ENCODE results near the gene SIL1. TPM values are rescaled to one million over a fixed set of nuclear protein-coding genes. Genes with fewer than 3 reads are reported as not detected.

Gene SIL1
- total and polyA plus RNA-seq, 2 donors (not counting 1 experiment from before 2014, with no cell fraction given): 66.4 to 85.5 TPM

GRCh38 chr5:138960145-138960692, 237.9 kb downstream of the SIL1 start:
- H3K79me2 ChIP-seq (ENCODE audit: control insufficient read depth, insufficient read depth, low read length): no peaks in the 10 kb centered on the region
- H3K9me3 ChIP-seq (ENCODE audit: control insufficient read depth, insufficient read depth, low read depth, low read length): no peaks in the 10 kb centered on the region
- H3K36me3 ChIP-seq (ENCODE audit: control insufficient read depth, insufficient read depth, low read length): no peaks in the 10 kb centered on the region
- H3K4me1 ChIP-seq (ENCODE audit: control insufficient read depth, extremely low read depth, insufficient read depth, low read length): peaks cover 8% of the 10 kb centered on the region
- H3K4me2 ChIP-seq (ENCODE audit: extremely low read depth, insufficient read depth, low read length): no peak overlapping the region
- H4K20me1 ChIP-seq (ENCODE audit: control insufficient read depth, extremely low read depth, insufficient read depth, low read length): no peaks in the 10 kb centered on the region
- no peak for DNase-seq (ENCODE audit: low read depth in 2 of 2)
- no peak overlapping the region for H2AFZ ChIP-seq (ENCODE audit: low read length)
- H3K9ac ChIP-seq (ENCODE audit: insufficient read depth, low read length): no peak overlapping the region
- H3K4me3 ChIP-seq (replicated peaks in 1 of 4; ENCODE audit: control extremely low read depth in 1 of 4, insufficient read depth in 1 of 4, low read depth in 3 of 4, low read length in 4 of 4): no peak overlapping the region
- no peak overlapping the region for H3K27ac ChIP-seq (ENCODE audit: insufficient read depth, low read length)
- no peaks in the 10 kb centered on the region for H3K27me3 ChIP-seq (ENCODE audit: control insufficient read depth, insufficient read depth, low read length)
- no peak for TF ChIP-seq EZH2 (IDR thresholded peaks at IDR 0.05; ENCODE audit: low read length, missing control alignments)
- TF ChIP-seq CTCF (conservative IDR thresholded peaks at IDR 0.05 in 1 of 2, IDR thresholded peaks at IDR 0.05 in 1 of 2; ENCODE audit: low read depth in 1 of 2, low read length in 2 of 2): no peak

GRCh38 chr5:138956801-138957200, 241.4 kb downstream of the SIL1 start:
- H3K36me3 ChIP-seq (ENCODE audit: control insufficient read depth, insufficient read depth, low read length): no peaks in the 10 kb centered on the region
- H3K27ac ChIP-seq (ENCODE audit: insufficient read depth, low read length): no peak overlapping the region
- H3K4me3 ChIP-seq (replicated peaks in 1 of 4; ENCODE audit: control extremely low read depth in 1 of 4, insufficient read depth in 1 of 4, low read depth in 3 of 4, low read length in 4 of 4): no peak overlapping the region
- H3K9me3 ChIP-seq (ENCODE audit: control insufficient read depth, insufficient read depth, low read depth, low read length): no peaks in the 10 kb centered on the region
- TF ChIP-seq EZH2 (IDR thresholded peaks at IDR 0.05; ENCODE audit: low read length, missing control alignments) (no peak), CTCF (conservative IDR thresholded peaks at IDR 0.05 in 1 of 2, IDR thresholded peaks at IDR 0.05 in 1 of 2; ENCODE audit: low read depth in 1 of 2, low read length in 2 of 2) (no peak)
- no peaks in the 10 kb centered on the region for H3K79me2 ChIP-seq (ENCODE audit: control insufficient read depth, insufficient read depth, low read length)
- H3K4me2 ChIP-seq (ENCODE audit: extremely low read depth, insufficient read depth, low read length): no peak overlapping the region
- no peaks in the 10 kb centered on the region for H3K27me3 ChIP-seq (ENCODE audit: control insufficient read depth, insufficient read depth, low read length)
- H4K20me1 ChIP-seq (ENCODE audit: control insufficient read depth, extremely low read depth, insufficient read depth, low read length): no peaks in the 10 kb centered on the region
- DNase-seq (ENCODE audit: low read depth in 2 of 2): no peak
- no peak overlapping the region for H2AFZ ChIP-seq (ENCODE audit: low read length)
- H3K9ac ChIP-seq (ENCODE audit: insufficient read depth, low read length): no peak overlapping the region
- H3K4me1 ChIP-seq (ENCODE audit: control insufficient read depth, extremely low read depth, insufficient read depth, low read length): peaks cover 23% of the 10 kb centered on the region

- Histone ChIP-seq H3K79me2 (ENCODE audit: control insufficient read depth, insufficient read depth, low read length) (no peaks in the 10 kb centered on the region), H4K20me1 (ENCODE audit: control insufficient read depth, extremely low read depth, insufficient read depth, low read length) (no peaks in the 10 kb centered on the region), H3K9me3 (ENCODE audit: control insufficient read depth, insufficient read depth, low read depth, low read length) (no peaks in the 10 kb centered on the region), H3K27ac (ENCODE audit: insufficient read depth, low read length) (no peak overlapping the region), H3K4me1 (ENCODE audit: control insufficient read depth, extremely low read depth, insufficient read depth, low read length) (peaks cover 23% of the 10 kb centered on the region), H3K4me2 (ENCODE audit: extremely low read depth, insufficient read depth, low read length) (peak overlapping the region; percentile 32), H2AFZ (ENCODE audit: low read length) (no peak overlapping the region), H3K27me3 (ENCODE audit: control insufficient read depth, insufficient read depth, low read length) (no peaks in the 10 kb centered on the region), H3K9ac (ENCODE audit: insufficient read depth, low read length) (no peak overlapping the region), H3K4me3 (replicated peaks in 1 of 4; ENCODE audit: control extremely low read depth in 1 of 4, insufficient read depth in 1 of 4, low read depth in 3 of 4, low read length in 4 of 4) (no peak overlapping the region), H3K36me3 (ENCODE audit: control insufficient read depth, insufficient read depth, low read length) (no peaks in the 10 kb centered on the region)
- TF ChIP-seq CTCF (conservative IDR thresholded peaks at IDR 0.05 in 1 of 2, IDR thresholded peaks at IDR 0.05 in 1 of 2; ENCODE audit: low read depth in 1 of 2, low read length in 2 of 2) (no peak), EZH2 (IDR thresholded peaks at IDR 0.05; ENCODE audit: low read length, missing control alignments) (no peak)
- DNase-seq (ENCODE audit: low read depth in 2 of 2): no peak
Measured at GRCh38 chr5:138955671-138956295, 242.4 kb downstream of the SIL1 start.

All from fibroblast of lung (primary cell).